Fibroblast of villous mesenchyme (primary cell): ENCODE measurements around the gene COA1. TPM values are rescaled to one million over a fixed set of nuclear protein-coding genes. Genes with fewer than 3 reads are reported as not detected.
A peak's percentile ranks its signal among the peaks of the same experiment; 100 is the strongest.

Experiments
- DNase-seq: peaks from one replicate; pipeline ENCODE4 v3.0.0-alpha.2; 2010; ENCODE audit warnings: low read depth
- H3K4me3 ChIP-seq: 2 replicates; pipeline ENCODE4 v1.5.1; 2011; ENCODE audit warnings: low read depth, mild to moderate bottlenecking, low read length
- CTCF ChIP-seq: IDR thresholded peaks from 2 replicates; pipeline ENCODE4 v1.5.1; 2012; ENCODE audit warnings: low read depth, mild to moderate bottlenecking, low read length; ENCODE audit not compliant: insufficient read depth
- total RNA-seq: library from RNA; depleted of rRNA; stranded (reverse); fragments of >200 nt; gene quantifications from 2 replicates; pipeline ENCODE4 v1.2.3, GENCODE V29; 2012

Gene COA1
- total RNA-seq, 1 donor = 41.5 TPM

- no peak for DNase-seq
- no peak for TF ChIP-seq CTCF
- no peak overlapping the region for H3K4me3 ChIP-seq
These were observed 27.4 kb downstream of the COA1 start for GRCh38 chr7:43701929-43702328.

GRCh38 chr7:43701500-43701854 lies 27.8 kb downstream of the COA1 start:
- no peak for TF ChIP-seq CTCF
- H3K4me3 ChIP-seq = no peak overlapping the region
- DNase-seq = peak; percentile 39

GRCh38 chr7:43700646-43701499 lies 28.4 kb downstream of the COA1 start:
- no peak for TF ChIP-seq CTCF
- DNase-seq = no peak
- H3K4me3 ChIP-seq = no peak overlapping the region

GRCh38 chr7:43700059-43700501 lies 29.2 kb downstream of the COA1 start:
- peak; percentile 75 for DNase-seq
- peak; percentile 59 for TF ChIP-seq CTCF
- H3K4me3 ChIP-seq = no peak overlapping the region

GRCh38 chr7:43698460-43699255 lies 30.7 kb downstream of the COA1 start:
- H3K4me3 ChIP-seq = no peak overlapping the region
- no peak for TF ChIP-seq CTCF
- no peak for DNase-seq

- no peak overlapping the region for H3K4me3 ChIP-seq
- no peak for TF ChIP-seq CTCF
- DNase-seq = no peak
These were observed 31.6 kb downstream of the COA1 start for GRCh38 chr7:43697690-43698089.
